Measurements from ENCODE around the gene SYCE1.

DNA sequence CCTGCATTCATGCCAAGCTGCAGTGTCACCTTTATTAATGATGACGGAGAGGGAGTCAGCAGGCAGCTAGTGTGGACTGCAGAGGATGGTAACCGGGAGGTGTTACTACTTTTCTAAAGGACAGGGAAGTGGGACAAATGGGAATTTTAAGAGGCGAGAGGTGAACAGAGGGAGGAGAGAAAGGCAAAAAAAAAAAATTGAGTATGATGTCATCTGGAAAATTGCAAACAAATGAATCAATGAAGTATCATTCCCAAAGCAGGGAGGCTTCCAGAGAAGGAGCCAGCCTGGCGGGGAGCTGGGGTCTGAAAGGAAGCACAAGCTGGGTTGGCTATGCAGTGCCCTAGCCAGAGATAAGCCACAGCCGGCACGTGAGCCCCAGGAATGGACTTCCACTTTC, 48.3 kb upstream of the SYCE1 start:
- TF ChIP-seq, protein P1, sequence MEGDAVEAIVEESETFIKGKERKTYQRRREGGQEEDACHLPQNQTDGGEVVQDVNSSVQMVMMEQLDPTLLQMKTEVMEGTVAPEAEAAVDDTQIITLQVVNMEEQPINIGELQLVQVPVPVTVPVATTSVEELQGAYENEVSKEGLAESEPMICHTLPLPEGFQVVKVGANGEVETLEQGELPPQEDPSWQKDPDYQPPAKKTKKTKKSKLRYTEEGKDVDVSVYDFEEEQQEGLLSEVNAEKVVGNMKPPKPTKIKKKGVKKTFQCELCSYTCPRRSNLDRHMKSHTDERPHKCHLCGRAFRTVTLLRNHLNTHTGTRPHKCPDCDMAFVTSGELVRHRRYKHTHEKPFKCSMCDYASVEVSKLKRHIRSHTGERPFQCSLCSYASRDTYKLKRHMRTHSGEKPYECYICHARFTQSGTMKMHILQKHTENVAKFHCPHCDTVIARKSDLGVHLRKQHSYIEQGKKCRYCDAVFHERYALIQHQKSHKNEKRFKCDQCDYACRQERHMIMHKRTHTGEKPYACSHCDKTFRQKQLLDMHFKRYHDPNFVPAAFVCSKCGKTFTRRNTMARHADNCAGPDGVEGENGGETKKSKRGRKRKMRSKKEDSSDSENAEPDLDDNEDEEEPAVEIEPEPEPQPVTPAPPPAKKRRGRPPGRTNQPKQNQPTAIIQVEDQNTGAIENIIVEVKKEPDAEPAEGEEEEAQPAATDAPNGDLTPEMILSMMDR (IDR thresholded peaks at IDR 0.05), result no peak
- no peak for TF ChIP-seq POLR2A (IDR thresholded peaks at IDR 0.05)

Data from body of pancreas (tissue), 4 donors.